Loucy (cell line): ENCODE data around the gene PARN.

Experiments
- CTCF ChIP-seq: fragments of 200-600 bp; sonication (generic); conservative IDR thresholded peaks from 2 replicates; pipeline ENCODE4 v1.5.1; 2014; ENCODE audit warnings: mild to moderate bottlenecking, antibody characterized with exemption, low read length
- EZH2phosphoT487 ChIP-seq: fragments of 200-600 bp; IDR thresholded peaks from 2 replicates; pipeline ENCODE4 v1.6.1; 2018; ENCODE audit warnings: antibody characterized with exemption, mild to moderate bottlenecking, moderate library complexity, borderline replicate concordance

DNA sequence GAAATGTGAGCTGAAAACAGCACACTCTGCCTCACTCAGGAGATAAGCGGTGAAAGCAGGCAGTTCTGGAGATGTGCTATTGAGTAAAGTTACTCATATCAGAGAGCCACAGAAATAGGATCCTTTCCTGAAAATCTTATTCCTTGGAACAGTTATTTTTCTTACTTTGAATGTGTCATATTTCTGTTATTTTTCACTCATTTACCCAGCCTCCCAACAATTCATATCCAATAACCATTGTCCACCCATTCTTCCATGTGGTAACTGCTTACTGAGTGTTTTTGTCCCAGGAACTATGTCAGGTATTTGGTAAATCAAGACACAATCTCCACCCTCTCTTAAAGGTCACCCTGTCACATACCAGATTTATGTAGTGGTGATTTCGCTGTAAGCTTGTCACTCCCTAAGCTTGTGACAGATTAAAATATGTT, 144.9 kb downstream of the PARN start:
- no peak for TF ChIP-seq CTCF
- TF ChIP-seq EZH2phosphoT487, result no peak
